ENCODE data around the gene C19orf38.

The C19orf38 gene

DNA sequence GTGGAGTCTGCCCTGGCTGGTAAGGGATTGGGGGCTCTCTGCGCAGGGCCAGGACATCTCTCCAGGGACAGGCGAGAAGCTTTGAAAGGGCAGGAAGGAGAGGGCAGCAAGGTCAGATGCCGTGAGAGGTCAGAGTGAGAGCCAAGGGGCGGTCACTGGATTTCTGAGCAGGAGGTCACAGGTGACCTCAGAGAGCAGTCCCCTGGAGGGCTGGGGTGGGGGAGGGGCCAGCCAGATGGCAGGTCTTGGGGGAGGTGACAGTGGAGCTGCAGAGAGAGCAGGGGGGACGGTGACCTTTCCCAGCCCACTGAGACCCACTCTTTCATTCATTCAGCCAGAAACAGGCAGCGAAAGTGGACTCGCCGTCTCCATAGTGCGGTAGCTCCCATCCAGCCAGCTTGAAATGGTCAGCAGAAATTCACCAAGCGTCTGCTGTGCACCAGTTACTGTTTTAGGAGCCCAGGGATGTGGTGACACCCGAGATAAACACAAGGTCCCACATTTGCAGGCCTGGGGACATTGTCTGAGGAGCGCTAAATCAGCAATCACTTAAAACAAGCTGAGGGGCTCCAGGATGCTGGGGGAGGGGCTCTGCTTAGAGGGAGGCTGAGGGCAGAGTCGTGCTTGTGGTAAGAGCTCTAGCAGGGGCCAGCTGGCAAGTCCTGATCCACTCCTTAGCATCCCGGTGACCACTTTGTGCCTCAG lies 33.3 kb downstream of the C19orf38 start:
- TF ChIP-seq, protein P1, sequence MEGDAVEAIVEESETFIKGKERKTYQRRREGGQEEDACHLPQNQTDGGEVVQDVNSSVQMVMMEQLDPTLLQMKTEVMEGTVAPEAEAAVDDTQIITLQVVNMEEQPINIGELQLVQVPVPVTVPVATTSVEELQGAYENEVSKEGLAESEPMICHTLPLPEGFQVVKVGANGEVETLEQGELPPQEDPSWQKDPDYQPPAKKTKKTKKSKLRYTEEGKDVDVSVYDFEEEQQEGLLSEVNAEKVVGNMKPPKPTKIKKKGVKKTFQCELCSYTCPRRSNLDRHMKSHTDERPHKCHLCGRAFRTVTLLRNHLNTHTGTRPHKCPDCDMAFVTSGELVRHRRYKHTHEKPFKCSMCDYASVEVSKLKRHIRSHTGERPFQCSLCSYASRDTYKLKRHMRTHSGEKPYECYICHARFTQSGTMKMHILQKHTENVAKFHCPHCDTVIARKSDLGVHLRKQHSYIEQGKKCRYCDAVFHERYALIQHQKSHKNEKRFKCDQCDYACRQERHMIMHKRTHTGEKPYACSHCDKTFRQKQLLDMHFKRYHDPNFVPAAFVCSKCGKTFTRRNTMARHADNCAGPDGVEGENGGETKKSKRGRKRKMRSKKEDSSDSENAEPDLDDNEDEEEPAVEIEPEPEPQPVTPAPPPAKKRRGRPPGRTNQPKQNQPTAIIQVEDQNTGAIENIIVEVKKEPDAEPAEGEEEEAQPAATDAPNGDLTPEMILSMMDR (IDR thresholded peaks at IDR 0.05): no peak
- DNase-seq (ENCODE audit: low spot score): no peak
- no peak overlapping the region for H3K27ac ChIP-seq
- no peak overlapping the region for H3K4me3 ChIP-seq

DNA sequence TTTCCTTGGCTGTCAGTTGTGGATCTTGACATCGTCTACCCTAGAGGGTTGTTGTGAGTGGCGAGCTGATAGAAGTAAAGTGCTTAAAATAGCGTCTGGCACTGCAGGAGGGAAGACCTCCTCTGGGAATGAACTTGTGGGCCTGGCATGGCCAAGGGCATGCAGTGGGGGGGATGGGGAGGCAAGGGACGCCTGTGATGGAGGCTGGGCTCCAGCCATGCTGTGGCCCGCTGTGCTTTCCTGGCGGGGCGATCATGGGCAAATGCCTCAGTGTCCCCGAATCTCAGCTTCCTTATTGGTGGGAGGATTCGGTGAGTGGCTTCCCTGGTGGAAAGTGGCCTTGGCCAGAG lies 33.9 kb downstream of the C19orf38 start:
- no peak overlapping the region for H3K4me3 ChIP-seq
- DNase-seq (ENCODE audit: low spot score): no peak
- H3K27ac ChIP-seq: no peak overlapping the region
- TF ChIP-seq, protein P1 (IDR thresholded peaks at IDR 0.05): no peak

DNA sequence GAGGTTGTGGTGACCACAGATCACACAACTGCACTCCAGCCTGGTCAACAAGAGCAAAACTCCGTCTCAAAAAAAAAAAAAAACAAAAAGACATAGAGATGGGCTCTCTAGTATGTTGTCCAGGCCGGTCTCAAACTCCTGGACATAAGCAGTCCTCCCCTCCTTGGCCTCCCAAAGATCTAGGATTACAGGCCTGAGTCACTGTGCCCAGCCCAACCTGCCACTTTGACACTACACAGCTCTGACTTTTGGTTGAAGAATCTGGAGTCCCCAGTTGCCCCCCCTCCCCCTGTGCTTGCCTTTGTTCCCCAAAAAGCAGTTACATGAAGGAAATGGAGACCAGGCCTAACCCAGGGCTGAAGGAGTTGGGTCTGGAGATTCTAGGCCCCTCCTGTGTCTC lies 36.1 kb downstream of the C19orf38 start:
- H3K4me3 ChIP-seq: no peak overlapping the region
- H3K27ac ChIP-seq: no peak overlapping the region
- TF ChIP-seq, protein P1 (IDR thresholded peaks at IDR 0.05): no peak
- DNase-seq (ENCODE audit: low spot score): no peak

DNA sequence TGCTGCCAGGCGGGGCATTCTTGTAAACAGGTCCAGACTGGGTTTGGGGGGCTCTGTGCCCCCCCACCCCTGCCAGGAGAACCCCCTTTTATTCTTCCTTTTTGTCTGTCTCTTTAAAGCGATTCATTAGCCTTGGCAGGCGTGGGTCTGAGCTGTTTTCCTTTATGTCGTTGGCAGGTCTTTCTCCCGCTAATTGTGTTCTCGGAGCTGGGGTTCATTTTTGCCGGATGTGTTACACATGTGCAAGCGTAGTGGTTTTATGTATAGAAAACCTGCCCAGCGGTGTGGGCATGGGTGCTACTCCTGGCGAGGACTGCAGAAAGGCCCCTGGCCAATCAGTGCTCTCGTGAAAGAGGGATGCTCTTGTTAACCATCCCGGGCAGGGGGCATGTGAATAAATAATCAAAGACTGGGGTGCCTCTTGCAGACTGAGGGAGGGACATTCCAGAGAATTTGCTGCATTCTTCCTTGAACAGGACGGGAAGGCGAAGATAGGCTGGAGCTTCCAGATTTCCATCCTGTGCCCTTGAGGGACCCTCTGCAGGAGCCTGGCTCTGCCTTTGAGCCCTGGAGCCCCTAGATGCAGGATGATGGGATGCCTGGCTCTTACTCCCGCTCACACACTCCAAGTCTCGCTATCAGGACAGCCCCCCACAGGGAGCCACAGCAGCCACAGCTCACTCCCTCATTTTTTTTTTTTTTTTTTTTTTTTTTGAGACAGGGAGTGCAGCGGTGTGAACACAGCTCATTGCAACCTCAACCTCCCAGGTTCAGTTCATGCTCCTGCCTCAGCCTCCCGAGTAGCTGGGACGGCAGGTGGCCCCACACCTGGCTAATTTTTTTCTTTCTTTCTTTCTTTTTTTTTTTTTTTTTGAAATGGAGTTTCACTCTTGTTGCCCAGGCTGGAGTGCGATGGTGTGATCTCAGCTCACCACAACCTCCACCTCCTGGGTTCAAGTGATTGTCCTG lies 37.3 kb downstream of the C19orf38 start:
- no peak overlapping the region for H3K27ac ChIP-seq
- DNase-seq (ENCODE audit: low spot score): no peak
- TF ChIP-seq, protein P1 (IDR thresholded peaks at IDR 0.05): no peak
- no peak overlapping the region for H3K4me3 ChIP-seq

DNA sequence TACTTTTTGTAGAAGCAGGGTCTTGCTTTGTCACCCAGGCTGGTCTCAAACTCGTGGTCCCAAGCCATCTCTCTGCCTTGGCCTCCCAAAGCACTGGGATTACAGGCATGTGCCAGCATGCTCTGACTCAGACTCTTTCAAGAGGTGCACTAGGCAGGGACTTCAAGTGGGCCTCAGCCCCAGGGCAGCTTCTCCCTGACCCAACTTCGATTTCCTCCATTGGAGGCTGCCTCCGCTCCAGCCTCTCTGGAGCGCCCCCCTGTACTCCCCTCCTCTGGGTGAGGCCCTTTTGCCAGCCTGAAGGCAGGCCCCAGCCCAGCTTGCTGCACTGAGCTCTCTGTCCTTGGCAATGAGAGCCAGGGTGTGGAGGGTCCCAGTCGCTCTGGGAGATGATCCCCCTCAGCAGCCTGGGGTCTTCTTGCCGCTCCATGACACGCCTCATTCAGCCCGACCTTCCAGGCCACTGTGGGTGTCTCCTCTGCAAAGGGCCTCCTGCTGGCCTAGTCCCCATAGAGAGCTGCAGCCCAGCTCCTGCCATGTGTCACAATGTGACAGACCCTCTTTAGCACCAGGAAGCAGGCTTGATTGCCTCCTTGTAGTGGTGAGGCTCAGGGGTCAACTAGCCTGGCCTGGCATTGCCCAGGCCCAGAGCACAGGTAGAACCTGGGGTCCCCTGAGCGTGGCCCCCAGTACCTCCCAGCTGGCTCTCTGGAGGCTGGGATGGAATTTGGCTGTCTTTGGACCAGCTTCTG lies 39.6 kb downstream of the C19orf38 start:
- no peak for DNase-seq (ENCODE audit: low spot score)
- TF ChIP-seq, protein P1 (IDR thresholded peaks at IDR 0.05): no peak
- Histone ChIP-seq H3K4me3 (no peak overlapping the region), H3K27ac (no peak overlapping the region)

DNA sequence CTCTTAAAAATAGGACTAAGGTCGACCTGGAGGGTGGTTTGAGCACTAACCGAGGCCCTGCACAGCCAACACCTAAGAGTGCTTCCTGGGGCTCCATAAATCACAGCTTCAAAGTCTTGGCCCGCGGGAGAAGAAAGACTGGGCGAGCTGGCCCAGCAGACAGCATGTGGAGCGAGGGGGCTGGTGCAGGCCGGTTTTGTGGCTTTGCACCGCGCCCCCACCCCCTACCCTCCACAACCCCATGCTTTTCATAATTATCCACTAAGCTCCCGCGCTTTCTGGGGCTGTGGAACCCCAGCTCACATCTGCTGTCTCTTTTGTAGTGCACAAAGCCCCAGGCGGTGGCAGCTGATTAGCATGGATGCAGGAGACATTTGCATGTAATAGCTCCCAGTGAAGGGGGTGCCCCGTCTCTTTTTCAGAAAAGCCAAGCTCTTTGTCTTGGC lies 40.2 kb downstream of the C19orf38 start:
- H3K4me3 ChIP-seq: no peak overlapping the region
- TF ChIP-seq, protein P1 (IDR thresholded peaks at IDR 0.05): no peak
- DNase-seq (ENCODE audit: low spot score): no peak
- H3K27ac ChIP-seq: no peak overlapping the region

Measured in coronary artery (tissue), 2 donors.